ENCODE results near the gene STX12.

The STX12 gene

DNA sequence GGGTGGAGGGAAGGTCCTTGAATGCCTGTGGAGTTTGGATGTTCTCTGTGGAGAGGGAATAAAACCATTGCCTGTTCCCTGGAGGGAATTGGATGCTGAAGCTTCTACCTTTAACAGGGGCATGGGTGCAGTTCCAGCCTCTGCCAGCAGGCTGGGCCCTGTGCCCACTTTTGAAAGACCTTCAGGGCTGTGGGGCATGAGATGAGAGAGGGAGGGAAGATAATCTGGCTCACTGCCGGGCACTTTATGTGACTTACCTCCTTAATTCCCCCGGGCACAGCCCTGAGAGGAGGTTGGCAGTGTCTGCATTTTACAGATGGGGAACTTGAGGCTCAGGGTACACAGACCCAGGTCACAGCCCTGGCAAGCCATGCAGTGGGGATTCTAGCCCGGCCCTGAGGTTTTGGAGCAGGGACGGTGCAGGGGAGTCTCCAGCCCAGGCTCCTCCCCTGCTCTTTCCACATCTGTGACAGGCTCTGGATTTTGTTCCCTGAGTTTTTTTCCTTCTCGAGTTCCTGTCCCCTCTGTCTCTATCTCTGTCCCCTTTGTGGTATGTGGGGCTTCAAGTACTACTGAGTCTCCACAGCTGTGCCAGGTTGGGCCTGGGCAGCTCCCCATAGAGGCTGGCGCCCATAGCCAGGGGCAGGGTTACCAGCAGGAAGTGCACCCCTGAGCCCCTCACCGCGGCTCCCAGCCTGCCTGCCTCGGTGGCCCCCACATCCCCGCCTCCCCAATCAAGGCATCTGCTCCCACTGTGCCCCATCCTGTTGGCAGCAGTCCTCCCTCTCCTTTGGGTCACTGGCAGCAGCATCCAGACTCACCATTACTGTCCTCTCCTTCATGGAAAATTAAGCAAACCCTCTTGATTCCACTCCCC, 85.3 kb downstream of the STX12 start (continued):
- TF ChIP-seq, protein P1, sequence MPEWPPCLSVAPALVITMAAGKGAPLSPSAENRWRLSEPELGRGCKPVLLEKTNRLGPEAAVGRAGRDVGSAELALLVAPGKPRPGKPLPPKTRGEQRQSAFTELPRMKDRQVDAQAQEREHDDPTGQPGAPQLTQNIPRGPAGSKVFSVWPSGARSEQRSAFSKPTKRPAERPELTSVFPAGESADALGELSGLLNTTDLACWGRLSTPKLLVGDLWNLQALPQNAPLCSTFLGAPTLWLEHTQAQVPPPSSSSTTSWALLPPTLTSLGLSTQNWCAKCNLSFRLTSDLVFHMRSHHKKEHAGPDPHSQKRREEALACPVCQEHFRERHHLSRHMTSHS (tag by site-specific recombination; IDR thresholded peaks at IDR 0.05), result no peak
- TF ChIP-seq SP7 (tag by site-specific recombination; IDR thresholded peaks at IDR 0.05), result 0 out of 2 replicates have a peak, but pooled peaks have one; percentile 22
- TF ChIP-seq ZFP37 (tag by site-specific recombination; IDR thresholded peaks at IDR 0.05), result no peak
- TF ChIP-seq, protein P2, sequence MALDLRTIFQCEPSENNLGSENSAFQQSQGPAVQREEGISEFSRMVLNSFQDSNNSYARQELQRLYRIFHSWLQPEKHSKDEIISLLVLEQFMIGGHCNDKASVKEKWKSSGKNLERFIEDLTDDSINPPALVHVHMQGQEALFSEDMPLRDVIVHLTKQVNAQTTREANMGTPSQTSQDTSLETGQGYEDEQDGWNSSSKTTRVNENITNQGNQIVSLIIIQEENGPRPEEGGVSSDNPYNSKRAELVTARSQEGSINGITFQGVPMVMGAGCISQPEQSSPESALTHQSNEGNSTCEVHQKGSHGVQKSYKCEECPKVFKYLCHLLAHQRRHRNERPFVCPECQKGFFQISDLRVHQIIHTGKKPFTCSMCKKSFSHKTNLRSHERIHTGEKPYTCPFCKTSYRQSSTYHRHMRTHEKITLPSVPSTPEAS (tag by site-specific recombination; IDR thresholded peaks at IDR 0.05), result no peak
- TF ChIP-seq GLI4 (tag by site-specific recombination; IDR thresholded peaks at IDR 0.05), result no peak
- peak; percentile 77 for TF ChIP-seq WT1 (tag by site-specific recombination; IDR thresholded peaks at IDR 0.05)
- no peak for TF ChIP-seq ZNF521 (tag by site-specific recombination; IDR thresholded peaks at IDR 0.05)
- TF ChIP-seq ZNF266 (tag by site-specific recombination; IDR thresholded peaks at IDR 0.05; ENCODE audit: low read depth), result no peak
- no peak for TF ChIP-seq OVOL3 (tag by site-specific recombination; IDR thresholded peaks at IDR 0.05)
- TF ChIP-seq ZNF426 (tag by site-specific recombination; IDR thresholded peaks at IDR 0.05), result no peak
- no peak for TF ChIP-seq MEIS1 (CRISPR knock-in tag; IDR thresholded peaks at IDR 0.05; ENCODE audit: borderline replicate concordance)
- no peak for TF ChIP-seq ZNF416 (tag by site-specific recombination; IDR thresholded peaks at IDR 0.05)
- no peak for TF ChIP-seq ZNF843 (tag by site-specific recombination; IDR thresholded peaks at IDR 0.05)
- no peak for TF ChIP-seq ZNF658 (tag by site-specific recombination; IDR thresholded peaks at IDR 0.05)
- no peak for TF ChIP-seq ZNF302 (tag by site-specific recombination; IDR thresholded peaks at IDR 0.05; ENCODE audit: low read depth)
- no peak for TF ChIP-seq ZNF571 (tag by site-specific recombination; IDR thresholded peaks at IDR 0.05)
- TF ChIP-seq, protein P3, sequence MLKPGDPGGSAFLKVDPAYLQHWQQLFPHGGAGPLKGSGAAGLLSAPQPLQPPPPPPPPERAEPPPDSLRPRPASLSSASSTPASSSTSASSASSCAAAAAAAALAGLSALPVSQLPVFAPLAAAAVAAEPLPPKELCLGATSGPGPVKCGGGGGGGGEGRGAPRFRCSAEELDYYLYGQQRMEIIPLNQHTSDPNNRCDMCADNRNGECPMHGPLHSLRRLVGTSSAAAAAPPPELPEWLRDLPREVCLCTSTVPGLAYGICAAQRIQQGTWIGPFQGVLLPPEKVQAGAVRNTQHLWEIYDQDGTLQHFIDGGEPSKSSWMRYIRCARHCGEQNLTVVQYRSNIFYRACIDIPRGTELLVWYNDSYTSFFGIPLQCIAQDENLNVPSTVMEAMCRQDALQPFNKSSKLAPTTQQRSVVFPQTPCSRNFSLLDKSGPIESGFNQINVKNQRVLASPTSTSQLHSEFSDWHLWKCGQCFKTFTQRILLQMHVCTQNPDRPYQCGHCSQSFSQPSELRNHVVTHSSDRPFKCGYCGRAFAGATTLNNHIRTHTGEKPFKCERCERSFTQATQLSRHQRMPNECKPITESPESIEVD (tag by site-specific recombination; IDR thresholded peaks at IDR 0.05), result no peak
- no peak for TF ChIP-seq HOXA7 (CRISPR knock-in tag; IDR thresholded peaks at IDR 0.05; ENCODE audit: borderline replicate concordance)
- no peak for TF ChIP-seq SCRT2 (tag by site-specific recombination; IDR thresholded peaks at IDR 0.05)
- no peak for TF ChIP-seq ZNF433 (tag by site-specific recombination; IDR thresholded peaks at IDR 0.05; ENCODE audit: low read depth)
- TF ChIP-seq ZNF148 (tag by site-specific recombination; IDR thresholded peaks at IDR 0.05; ENCODE audit: borderline replicate concordance), result no peak
- no peak for TF ChIP-seq ZNF560 (tag by site-specific recombination; IDR thresholded peaks at IDR 0.05; ENCODE audit: borderline replicate concordance)
- TF ChIP-seq, protein P4, sequence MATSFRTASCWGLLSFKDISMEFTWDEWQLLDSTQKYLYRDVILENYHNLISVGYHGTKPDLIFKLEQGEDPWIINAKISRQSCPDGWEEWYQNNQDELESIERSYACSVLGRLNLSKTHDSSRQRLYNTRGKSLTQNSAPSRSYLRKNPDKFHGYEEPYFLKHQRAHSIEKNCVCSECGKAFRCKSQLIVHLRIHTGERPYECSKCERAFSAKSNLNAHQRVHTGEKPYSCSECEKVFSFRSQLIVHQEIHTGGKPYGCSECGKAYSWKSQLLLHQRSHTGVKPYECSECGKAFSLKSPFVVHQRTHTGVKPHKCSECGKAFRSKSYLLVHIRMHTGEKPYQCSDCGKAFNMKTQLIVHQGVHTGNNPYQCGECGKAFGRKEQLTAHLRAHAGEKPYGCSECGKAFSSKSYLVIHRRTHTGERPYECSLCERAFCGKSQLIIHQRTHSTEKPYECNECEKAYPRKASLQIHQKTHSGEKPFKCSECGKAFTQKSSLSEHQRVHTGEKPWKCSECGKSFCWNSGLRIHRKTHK (tag by site-specific recombination; IDR thresholded peaks at IDR 0.05), result no peak
- TF ChIP-seq, protein P5, sequence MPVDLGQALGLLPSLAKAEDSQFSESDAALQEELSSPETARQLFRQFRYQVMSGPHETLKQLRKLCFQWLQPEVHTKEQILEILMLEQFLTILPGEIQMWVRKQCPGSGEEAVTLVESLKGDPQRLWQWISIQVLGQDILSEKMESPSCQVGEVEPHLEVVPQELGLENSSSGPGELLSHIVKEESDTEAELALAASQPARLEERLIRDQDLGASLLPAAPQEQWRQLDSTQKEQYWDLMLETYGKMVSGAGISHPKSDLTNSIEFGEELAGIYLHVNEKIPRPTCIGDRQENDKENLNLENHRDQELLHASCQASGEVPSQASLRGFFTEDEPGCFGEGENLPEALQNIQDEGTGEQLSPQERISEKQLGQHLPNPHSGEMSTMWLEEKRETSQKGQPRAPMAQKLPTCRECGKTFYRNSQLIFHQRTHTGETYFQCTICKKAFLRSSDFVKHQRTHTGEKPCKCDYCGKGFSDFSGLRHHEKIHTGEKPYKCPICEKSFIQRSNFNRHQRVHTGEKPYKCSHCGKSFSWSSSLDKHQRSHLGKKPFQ (tag by site-specific recombination; IDR thresholded peaks at IDR 0.05), result no peak
- TF ChIP-seq ZNF10 (tag by site-specific recombination; IDR thresholded peaks at IDR 0.05), result no peak
- TF ChIP-seq ZNF24 (tag by site-specific recombination; IDR thresholded peaks at IDR 0.05), result 0 out of 2 replicates have a peak, but pooled peaks have one; percentile 21
- TF ChIP-seq ZNF23 (tag by site-specific recombination; IDR thresholded peaks at IDR 0.05; ENCODE audit: borderline replicate concordance), result no peak
- peak; percentile 61 for TF ChIP-seq ZNF600 (tag by site-specific recombination; IDR thresholded peaks at IDR 0.05)
- TF ChIP-seq, protein P6, sequence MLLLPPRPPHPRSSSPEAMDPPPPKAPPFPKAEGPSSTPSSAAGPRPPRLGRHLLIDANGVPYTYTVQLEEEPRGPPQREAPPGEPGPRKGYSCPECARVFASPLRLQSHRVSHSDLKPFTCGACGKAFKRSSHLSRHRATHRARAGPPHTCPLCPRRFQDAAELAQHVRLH (tag by site-specific recombination; IDR thresholded peaks at IDR 0.05), result no peak

Data from HEK293 (cell line).